Stimulated activated CD4-positive, alpha-beta T cell treated with anti-CD3 and anti-CD28 coated beads, Interleukin-15, amount 100 ng/mL, for 48 hours (primary cell): Measurements from ENCODE around the gene MRNIP.

Experiments
- DNase-seq, 2 donors: peaks; one replicate each; pipeline ENCODE4 v3.0.0-alpha.2; 2020; ENCODE audit warnings: low read depth in 2 of 2

The MRNIP gene

DNA sequence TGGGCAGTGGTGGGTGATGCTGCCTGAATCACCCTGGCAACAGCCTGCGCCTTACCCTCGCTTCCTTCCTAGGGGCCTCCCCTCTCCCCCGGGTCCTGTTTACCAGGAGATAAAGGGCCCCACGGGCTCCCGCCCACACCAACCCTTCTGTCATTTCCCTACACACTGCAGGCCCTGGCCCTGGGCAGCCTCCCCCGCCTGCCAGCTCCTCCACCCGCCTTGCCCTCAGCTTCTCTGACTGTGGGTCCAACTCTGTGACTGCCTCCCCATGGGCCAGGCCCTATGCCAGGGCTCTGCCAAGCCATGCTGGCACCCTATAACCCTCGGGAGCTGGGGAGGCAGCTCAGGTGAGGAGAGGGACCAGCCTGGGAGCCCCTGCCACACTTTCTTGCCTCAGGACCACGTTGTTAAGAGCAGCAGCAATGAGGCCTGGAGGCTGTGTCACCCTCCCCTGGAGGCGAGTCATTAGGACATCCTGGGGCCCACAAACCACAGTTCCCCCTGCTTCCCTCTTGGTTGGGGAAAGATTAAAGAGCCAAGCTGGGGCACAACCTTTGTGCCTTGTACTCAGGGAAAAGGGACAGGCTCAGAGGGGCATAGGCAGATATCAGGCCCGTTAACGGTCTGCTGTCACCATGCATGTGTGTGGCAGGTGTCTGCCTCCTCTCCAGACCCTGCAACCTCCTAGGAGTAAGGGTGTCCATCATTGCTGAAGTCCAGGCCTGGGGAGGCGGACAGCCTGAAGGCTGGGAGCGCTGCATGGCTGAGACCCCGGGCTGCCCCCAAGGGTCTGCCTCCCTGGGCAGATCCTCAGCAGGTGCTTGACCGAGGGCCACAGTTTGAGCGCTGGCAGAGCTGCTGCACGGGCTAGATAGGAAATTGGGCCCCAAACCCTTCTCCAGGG, 54.7 kb downstream of the MRNIP start:
- peak in 1 of 2 donors; percentile 59 for DNase-seq

DNA sequence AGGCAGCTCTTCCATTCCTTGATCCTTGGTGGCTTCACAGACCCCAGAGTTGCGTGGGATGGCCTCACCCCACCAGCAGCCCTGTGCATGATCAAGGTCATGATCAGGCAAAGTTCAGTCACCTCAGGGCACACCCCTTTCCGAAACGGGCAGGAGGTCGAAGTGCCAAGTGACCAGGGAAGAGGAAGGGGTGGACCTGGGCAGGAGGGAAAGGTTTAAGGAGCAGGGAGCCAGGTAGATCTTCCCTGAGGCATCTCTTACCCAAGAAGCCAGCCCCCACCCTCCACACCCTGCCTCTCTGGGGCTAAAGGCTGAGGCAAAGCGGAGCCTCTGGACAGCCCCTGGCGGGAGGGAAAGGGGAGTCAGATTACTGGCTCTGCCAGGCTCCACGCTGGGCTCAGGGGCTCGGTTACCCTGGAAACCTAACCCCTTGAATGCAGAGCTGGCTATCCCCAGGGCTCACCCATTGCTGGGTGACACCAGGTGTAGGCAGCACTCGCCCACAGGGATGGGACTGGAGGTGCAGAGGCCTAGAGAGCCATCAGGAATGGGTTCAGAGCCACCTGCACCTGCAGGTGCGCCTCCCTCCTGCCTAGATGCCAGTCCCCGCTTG, 55.6 kb downstream of the MRNIP start:
- no peak for DNase-seq

DNA sequence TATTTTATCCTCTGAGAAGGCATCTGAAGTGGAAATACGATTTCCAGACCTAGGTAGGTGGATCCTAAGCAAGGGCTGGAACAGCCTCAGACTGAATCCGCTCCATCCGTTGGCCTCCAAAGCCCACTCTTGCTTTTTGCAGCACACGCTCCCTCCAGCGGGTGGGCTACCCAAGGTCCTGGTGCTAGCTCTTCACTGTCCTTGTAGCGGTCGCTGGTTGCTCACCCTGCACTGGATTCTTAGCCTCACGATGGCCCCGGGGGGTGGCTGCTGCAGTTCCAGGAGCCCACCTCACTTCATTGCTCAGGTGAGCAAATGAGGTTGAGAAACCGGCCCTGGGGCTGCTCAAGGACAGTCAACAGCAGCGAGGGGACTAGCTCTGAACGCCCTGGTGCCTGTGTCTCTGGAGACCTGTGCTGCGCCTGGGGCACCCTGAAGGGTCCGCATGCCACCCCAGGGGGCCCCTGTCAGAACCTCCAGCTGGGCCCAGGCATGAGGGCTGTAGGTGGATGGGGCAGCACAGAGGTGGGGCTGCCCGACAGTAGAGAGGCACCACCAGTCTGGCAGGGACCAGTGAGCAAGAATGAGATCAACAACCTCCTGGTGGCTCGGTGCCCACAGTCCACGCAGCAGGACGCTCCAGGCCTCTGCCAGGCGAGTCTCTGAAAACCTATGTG, 56.3 kb downstream of the MRNIP start:
- no peak for DNase-seq

DNA sequence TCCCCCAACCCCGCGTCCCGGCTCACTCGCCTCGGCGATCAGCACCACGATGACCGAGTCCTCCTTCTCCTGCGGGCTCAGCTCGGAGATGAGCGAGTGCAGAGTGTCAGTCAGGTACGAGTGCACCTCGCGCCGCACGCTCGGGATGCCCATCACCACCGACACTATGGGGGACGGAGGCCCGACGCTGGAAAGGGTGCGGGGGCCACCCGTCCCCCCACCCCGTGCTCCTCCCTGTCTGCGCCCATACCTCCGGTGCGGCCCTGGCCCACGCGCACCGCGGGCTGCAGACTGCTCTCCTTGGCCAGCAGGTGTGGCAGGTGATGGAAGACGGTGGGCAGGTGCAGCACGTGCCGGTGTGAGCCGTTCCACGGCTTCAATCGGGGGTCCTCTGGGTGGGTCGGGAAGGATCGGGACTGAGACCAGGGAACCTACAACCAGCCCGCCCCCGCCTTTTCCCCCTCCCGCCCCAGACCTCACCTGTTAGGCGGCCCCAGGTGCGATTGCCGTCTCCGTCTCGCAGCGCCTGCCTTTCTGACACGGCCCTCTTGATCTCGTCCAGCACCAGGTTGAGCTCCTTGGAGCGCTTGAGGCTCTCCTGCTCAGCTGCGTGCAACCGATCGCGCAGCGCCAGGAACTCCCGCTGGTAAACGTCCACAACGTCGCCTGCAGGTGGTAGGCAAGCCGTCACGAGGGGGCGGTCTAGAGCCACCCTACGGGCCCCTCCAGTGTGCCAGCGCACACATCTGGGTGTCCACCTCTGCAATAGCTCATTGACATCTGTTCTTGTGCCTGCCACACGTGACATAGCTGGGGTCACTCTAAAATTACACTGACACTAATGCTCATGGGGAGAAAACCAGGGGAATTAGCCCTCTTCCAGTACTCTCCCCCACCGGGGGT, 57.1 kb downstream of the MRNIP start:
- DNase-seq: peak; percentile 67 to 84

DNA sequence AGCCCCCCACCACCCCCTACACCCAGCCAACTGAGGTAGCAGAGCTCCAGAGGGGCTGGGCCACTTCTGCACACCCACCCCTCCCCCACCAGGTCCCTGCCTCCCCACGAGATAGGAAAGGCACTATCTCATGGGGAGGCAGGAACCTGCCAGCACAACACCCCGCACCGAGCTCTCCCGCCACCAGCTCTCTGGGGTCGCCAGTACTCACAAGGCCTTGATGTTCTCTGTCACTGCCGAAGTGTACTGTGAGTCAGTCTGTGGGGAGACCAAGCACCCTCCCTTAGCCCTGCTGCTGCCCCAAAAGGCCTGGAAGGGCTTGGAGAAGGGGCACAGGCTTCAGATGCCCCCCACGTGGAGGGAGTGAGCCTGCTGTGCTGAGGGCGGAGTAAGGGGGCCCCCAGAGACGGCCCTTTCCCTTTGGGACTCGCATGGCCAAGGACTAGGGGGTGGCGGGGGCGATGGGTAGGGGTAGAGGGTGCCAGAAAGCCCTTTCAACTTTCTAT, 57.9 kb downstream of the MRNIP start:
- DNase-seq: no peak

DNA sequence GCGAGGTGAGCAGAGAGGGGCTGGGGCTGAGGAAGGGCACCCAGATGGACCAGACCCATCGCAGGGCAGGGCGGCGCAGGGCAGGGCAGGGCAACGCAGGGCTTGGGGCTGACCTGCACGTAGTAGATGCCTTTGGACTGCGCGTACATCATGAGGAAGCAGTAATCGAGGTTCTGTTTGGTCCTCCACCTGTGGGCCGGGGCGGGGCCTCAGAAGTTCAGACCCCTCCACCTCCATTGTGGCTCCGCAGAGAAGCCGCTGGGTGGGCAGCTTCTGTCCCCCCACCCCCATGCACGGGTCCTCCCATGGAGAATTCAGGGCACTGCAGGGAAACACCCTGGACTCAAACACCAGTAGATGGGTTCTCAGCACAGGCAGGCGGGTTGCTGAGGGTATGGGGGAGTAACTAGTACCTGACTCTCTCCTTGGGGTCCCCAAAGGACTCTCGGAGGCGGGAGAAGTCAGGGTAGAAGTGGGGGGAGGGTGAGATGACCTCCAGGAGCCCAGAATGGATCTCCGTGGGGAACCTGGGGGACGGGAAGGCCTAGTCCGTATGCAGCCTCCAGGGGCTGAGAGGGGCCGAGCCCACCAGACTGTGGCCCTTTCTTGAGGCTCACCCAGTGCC, 58.4 kb downstream of the MRNIP start:
- DNase-seq: no peak

DNA sequence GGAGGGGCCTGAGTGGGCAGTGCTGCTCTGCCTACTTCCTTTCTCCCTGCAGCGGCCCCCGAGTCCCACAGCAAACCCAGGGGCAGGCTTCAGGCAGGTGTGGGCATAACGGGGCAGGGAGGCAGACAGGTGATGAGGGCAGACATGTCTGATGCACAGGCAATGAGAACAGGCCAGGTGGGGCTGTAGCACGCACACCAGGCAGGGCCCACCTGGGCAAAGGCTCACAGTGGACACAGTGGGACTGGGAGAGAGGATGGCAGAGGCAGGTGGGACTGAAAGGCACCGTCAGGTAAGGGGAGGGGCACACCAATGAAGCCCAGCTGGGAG, 59.0 kb downstream of the MRNIP start:
- DNase-seq: no peak

DNA sequence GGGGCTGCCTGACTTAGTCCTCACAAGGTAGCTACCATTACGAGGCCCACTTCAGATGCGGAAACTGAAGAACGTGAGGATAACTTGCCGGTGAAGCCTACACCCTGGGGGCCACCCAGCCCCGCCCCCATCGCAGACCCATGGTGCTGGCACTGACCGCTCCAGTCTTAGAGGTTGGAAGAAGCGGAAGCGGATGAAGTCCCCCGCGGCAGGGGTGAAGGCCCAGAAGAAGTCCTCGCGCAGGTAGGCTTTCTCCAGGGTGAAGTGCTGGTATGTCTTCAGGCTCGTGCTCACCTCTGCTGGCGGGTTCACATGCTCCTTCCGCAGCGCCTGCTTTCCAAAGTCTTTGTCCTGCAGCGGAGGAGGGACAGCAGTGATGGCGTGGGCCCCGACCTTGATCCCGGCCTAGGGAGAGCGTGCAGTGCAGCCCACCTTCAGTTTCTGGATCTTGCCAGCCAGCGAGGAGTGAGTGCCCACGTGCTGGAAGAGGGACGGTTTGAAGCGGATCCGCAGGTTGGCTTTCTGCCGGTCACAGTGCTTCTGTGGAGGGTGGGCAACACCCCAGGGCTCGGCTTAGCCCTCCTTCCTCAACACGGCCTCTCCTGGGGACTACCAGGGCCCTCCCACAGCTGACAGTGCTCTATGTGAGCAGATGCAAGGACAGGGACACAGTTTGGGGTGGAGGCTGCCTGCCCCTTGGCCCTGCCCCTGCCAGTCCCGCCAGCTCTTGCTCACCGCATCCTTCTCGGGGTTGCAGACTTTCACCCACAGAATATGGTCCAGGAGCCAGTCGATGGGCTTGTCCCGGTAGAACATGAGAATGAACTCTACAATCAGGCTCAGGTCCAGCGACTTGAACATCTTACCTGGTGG, 59.6 kb downstream of the MRNIP start:
- DNase-seq: no peak

DNA sequence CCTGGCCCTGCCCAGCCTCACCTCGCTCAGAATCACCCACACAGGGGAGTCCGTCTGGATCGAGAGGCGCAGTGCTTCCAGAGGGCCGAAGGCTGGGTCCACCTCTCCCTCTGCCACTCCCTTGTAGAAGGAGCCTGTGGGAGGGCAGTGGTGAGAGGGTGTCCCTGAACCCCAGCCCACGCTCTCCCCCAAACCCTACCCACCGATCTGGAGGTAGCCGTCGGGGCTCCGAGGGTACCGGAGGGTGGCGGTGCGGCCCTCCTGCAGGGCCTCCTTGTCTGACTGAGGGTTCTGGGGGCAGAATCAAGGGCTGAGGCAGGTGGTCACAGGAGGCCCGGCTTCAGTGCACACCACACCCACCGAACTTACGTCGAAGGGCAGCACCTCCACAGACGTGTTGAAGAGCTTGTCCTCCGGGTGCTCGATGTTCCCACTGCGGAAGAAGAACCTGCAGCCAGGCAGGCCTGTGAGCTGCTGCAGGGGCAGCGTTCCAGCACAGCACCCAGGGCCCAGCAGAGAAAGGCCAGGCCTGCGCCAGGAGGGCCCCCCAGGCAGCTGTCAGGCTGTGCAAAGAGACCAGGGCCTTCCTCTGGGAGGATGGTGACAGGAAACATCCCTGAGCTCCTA, 60.4 kb downstream of the MRNIP start:
- no peak for DNase-seq

DNA sequence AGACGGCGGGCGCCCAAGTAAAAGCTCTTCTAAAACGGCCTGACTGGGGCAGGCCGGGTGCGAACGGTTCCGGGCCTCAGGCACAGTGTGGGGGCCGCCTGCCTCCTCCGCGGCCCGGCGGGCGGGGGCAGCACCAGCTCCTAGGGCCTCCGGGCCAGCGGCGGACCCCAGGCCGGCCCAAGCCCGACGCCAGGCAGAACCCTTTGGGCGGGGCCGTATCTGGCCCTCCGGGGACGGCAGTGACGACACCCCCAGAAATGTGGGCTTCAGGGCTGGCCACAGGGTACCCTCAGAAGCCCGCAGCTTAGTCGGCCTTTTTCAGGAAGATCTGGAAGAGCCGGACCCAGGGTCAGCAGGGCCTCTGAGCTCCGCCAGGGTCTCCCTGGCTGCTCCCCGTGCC, 60.9 kb downstream of the MRNIP start:
- DNase-seq: no peak

DNA sequence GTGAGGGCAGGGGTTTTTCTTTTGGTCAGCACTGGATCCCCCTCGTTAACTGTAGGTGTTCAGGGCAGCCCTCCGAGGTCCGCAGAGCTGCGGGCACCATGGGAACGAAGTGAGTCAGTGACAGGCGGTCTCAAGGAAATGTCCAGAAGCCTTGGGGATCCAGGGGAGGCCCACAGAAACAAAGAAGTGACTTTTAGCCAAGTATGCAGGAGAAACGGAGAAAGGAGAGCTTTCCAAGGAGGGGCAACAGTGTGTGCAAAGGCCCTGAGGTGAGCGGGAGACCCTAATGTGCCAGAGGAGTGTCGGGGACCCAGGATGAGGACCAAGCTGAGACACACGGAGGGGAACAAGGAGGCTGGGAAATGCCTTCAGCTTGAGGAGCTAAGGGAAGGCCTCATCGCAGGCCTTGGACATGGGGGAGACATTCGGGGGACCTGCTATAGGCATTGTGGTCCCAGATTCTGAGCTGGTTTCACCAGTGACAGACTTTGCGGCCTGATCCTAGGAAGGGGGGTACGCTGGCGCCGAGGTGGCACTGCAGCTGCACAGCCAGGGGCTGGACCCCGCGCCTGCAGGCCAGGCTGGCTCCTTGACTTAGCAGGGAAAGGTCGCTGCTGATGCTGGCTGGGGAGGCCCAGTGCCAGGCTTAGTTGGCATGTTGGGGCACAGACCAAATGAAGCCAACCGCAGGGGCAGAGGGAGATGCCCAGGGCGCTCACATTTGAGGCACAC, 61.6 kb downstream of the MRNIP start:
- no peak for DNase-seq

DNA sequence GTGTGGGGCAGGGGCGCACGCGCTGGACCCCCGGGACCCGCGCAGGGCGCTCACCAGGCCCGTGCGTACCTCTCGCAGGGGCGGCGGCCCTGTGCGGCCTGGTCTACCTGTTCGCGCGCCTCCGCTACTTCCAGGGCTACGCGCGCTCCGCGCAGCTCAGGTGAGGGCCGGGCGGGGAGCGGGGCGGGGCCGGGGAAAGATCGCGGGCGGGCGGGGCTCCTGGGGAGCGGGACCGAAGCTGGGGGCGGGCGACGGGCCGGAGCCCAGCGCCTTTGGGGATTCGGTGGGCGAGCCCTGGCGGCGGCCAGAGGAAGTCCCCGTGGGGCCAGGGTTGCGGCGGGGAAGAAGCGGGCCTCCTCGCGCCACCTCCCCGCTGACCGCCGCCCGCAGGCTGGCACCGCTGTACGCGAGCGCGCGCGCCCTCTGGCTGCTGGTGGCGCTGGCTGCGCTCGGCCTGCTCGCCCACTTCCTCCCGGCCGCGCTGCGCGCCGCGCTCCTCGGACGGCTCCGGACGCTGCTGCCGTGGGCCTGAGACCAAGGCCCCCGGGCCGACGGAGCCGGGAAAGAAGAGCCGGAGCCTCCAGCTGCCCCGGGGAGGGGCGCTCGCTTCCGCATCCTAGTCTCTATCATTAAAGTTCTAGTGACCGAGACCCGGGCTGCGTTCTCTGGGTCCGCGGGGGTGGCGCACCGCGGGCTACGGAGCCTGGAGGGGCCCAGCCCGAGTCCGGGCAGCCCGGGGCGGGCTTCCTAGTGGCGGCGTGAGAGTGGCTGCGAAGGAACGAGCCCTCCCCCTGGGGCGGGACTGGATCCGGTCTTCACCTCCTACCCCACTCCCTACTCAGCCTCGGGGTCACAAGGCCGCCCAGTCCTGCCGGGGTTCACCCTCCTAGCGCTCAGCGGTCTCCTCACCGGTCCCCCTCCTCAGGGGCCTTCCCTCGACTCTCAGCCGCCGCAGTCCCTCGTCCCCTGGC, 62.5 kb downstream of the MRNIP start:
- DNase-seq: peak in 1 of 2 donors; percentile 51

DNA sequence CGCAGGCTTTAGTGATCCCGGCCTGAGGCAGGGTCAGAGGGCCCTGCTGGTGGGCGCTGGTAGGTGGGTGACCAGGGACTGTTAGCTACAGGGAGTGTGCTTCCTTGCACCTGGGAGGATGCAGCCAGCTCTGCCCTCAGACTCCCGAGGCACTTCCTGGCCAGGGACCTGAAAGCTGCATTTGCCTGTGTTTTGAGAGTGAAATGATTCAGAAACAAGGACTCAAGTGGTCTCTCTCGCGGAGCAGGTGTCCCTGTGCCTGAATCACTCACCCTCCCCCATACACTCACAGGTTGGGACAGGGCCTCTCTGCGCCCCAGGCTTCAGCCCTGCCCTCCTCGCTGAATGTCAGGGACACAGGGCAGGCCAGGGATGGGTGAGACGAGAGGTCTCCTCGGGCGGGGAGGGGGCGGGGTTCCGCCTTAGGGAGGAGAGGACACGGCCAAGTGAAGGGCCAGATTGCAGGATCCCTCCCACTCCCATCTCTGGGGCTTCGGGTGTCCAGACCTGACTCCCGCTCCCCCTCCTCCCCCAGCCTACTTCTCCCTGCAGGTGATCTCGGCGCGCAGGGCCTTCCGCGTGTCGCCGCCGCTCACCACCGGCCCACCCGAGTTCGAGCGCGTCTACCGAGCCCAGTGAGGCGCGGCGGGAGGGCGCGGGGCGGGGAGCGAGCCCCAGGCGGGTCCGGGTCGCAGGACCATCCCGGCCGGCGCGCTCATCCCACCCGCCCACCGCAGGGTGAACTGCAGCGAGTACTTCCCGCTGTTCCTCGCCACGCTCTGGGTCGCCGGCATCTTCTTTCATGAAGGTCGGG, 63.4 kb downstream of the MRNIP start:
- DNase-seq: no peak

DNA sequence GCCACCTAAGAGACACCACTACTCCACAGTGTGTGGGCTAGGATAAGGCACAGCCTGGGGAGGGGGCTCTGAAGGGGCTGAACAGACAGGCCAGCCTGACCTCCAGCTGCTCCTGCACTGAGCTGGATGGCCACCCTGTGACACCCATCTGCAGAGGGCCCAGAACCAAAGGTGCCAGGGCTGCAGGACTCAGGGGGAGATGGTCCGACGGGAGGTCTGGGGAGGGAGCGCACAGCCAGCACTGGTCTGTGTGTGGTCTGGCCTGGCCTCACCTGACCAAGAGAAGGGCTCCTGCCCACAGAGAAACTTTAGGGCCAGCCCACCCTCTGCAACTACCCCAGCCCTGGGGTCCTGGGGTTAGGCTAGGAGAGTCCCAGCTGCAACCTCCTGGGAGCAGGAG, 64.0 kb downstream of the MRNIP start:
- no peak for DNase-seq

DNA sequence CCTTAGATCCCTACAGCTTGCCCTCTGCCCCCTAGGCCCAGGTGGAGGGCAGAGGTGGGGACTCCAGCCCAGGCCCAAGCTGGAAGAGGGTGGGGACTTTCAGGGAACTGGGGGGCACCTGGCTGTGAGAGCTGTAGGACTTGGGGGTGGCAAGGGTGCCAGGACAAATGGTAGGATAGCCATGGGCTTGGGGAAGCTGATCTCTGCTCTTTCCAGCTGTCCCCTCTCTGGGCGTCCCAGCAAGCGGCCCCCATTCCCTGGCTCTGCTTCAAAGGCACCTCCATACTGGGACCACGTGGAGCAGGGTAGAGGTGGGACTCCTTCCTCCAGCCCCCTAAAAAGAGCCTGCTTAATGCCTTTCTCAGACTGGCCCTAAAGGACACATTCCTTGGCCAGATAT, 64.4 kb downstream of the MRNIP start:
- DNase-seq: no peak

DNA sequence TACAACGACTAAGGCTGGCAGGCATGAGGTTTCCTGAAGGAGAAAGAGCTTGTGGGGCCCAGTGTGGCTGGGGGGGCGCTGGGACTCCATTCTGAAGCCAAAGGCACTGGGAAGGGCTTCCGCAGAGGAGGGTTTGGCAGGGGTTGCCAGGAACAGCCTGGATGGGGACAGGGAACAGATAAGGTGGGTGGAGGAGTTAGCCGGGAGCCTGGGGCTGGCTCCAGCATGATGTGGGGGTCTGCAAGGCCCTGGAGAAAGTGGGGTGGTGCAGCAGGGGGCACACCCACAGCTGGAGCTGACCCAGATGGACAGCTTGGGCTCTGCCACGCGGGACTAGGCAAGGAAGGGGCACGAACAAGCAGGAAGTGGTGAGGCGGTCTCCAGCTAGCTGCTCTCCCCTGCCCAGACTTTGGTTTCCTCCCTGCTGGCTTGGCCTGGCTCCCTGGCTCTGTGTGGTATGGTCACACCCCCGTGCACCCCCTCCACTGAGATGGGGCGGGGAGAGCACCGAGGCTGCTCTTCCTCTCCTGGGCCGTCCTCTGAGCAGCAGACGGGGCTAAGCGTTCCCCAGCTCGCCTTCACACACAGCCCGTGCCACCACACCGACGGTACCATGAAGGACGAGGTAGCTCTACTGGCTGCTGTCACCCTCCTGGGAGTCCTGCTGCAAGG, 65.0 kb downstream of the MRNIP start, which contains the start of gene LTC4S:
LTC4S (plus strand) TSS at position 519 of the 672 bp plus-strand sequence; CDS start at position 614, 95 bp downstream.
- DNase-seq: no peak
